ENCODE data around the gene CACNB2. TPM values are rescaled to one million over a fixed set of nuclear protein-coding genes. Genes with fewer than 3 reads are reported as not detected.

The CACNB2 gene
- total RNA-seq, 2 donors from 2014 or later: 1.9 to 4.6 TPM

DNA sequence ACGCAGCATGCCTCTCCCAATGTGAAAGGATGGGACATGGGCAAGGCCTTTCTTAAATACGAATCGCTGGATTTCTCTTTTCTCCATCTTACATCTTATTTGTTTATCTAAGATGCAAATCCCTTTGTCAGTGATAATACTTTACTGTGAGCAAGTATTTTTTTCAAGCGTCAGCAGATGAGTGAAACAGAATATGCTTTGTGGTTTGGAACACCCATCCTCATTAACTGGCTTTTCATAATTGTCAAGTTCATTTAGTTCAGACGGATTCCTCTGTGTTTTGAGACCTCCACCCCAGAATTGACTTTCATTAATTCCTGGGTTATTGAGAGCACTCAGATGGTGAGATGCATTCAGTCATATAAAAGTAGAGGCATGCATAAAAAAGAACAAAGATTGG, 361.4 kb downstream of the CACNB2 start:
- no peaks in the 10 kb centered on the region for H3K27me3 ChIP-seq (ENCODE audit: control insufficient read depth, insufficient read depth, low read length, poor library complexity, severe bottlenecking)
- H3K4me3 ChIP-seq (ENCODE audit: low read length): no peak overlapping the region
- H3K4me3 Mint-ChIP-seq: no peak overlapping the region
- no peak overlapping the region for H3K27ac ChIP-seq (ENCODE audit: low read depth, low read length)
- H3K9me3 Mint-ChIP-seq: no peaks in the 10 kb centered on the region
- WGBS, 2 experiments (ENCODE audit: insufficient coverage in 1 of 2, insufficient read length in 1 of 2): 30 to 74% methylated on average over 2 to 5 of the region's 5 CpGs
- no peaks in the 10 kb centered on the region for H3K4me1 ChIP-seq (ENCODE audit: control insufficient read depth, insufficient read depth, low read length)
- no peaks in the 10 kb centered on the region for H3K36me3 Mint-ChIP-seq (ENCODE audit: low read depth)
- peaks cover 13% of the 10 kb centered on the region for H3K4me1 Mint-ChIP-seq
- H3K27me3 Mint-ChIP-seq (ENCODE audit: insufficient read depth): no peaks in the 10 kb centered on the region
- TF ChIP-seq, protein P1, sequence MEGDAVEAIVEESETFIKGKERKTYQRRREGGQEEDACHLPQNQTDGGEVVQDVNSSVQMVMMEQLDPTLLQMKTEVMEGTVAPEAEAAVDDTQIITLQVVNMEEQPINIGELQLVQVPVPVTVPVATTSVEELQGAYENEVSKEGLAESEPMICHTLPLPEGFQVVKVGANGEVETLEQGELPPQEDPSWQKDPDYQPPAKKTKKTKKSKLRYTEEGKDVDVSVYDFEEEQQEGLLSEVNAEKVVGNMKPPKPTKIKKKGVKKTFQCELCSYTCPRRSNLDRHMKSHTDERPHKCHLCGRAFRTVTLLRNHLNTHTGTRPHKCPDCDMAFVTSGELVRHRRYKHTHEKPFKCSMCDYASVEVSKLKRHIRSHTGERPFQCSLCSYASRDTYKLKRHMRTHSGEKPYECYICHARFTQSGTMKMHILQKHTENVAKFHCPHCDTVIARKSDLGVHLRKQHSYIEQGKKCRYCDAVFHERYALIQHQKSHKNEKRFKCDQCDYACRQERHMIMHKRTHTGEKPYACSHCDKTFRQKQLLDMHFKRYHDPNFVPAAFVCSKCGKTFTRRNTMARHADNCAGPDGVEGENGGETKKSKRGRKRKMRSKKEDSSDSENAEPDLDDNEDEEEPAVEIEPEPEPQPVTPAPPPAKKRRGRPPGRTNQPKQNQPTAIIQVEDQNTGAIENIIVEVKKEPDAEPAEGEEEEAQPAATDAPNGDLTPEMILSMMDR (conservative IDR thresholded peaks at IDR 0.05): no peak
- H3K9me3 ChIP-seq (ENCODE audit: control insufficient read depth, low read length): no peaks in the 10 kb centered on the region
- no peak overlapping the region for H3K9ac ChIP-seq (ENCODE audit: extremely low read depth, low read length, poor library complexity, severe bottlenecking)
- DNase-seq: no peak
- no peak overlapping the region for H3K27ac Mint-ChIP-seq
- no peaks in the 10 kb centered on the region for H3K36me3 ChIP-seq (ENCODE audit: control insufficient read depth, insufficient read depth, low read length)

DNA sequence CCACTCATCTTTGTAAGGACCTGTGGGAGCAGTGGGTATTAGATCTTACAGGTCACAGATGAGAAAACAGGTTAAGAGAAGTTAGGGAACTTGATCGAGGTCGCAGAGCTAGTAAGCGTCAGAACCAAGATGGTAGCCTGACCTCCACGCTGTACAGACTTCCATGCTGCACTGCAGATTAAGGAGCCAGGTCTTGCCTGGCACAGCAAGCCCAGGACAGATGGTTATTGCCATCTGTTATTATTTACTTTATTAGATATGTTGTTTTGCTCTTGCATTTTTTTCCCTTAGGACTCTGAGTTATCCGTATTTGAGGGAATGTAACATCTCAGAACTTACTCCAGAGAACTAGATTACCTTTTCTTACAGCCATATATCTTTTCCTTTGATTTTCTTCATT, 363.9 kb downstream of the CACNB2 start:
- H3K36me3 Mint-ChIP-seq (ENCODE audit: low read depth): no peaks in the 10 kb centered on the region
- H3K9me3 ChIP-seq (ENCODE audit: control insufficient read depth, low read length): no peaks in the 10 kb centered on the region

DNA sequence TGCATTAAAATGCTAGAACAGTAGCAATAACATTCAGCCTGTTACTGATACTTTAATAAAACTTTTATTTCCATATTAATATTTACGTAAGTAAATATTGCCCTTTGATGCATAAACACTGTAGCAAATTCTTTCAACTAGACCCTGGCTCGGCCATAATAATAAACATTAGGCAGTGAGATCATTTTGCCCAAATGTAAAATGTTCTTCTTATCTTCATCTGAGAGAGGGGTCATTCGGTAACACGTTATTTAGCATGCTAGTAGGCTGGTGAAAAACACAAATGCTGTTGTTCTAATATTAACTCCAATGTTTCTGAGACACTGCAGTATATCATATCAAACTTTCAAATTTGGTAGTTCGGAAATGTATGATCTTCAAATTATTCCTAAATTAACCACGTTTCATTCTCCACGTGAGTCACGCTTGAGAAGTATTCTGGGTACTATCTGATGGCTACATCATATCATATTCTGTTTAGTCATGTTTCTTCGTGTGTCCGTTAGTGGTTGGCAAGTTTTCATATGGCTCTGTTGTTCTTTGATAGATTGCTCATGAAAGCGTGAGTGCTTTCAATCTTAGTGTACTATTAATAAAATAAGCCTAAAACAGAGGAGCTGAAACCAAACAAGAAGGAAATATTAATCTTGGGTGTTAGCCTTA, 365.4 kb downstream of the CACNB2 start:
- H3K27ac ChIP-seq (ENCODE audit: low read depth, low read length): no peak overlapping the region
- TF ChIP-seq, protein P1 (conservative IDR thresholded peaks at IDR 0.05): no peak
- H3K4me1 ChIP-seq (ENCODE audit: control insufficient read depth, insufficient read depth, low read length): no peaks in the 10 kb centered on the region
- no peak for DNase-seq
- H3K27ac Mint-ChIP-seq: no peak overlapping the region
- H3K4me1 Mint-ChIP-seq: no peaks in the 10 kb centered on the region
- H3K27me3 Mint-ChIP-seq (ENCODE audit: insufficient read depth): no peaks in the 10 kb centered on the region
- H3K4me3 ChIP-seq (ENCODE audit: low read length): no peak overlapping the region
- no peaks in the 10 kb centered on the region for H3K9me3 Mint-ChIP-seq
- no peaks in the 10 kb centered on the region for H3K9me3 ChIP-seq (ENCODE audit: control insufficient read depth, low read length)
- H3K36me3 Mint-ChIP-seq (ENCODE audit: low read depth): no peaks in the 10 kb centered on the region
- no peaks in the 10 kb centered on the region for H3K36me3 ChIP-seq (ENCODE audit: control insufficient read depth, insufficient read depth, low read length)
- no peaks in the 10 kb centered on the region for H3K27me3 ChIP-seq (ENCODE audit: control insufficient read depth, insufficient read depth, low read length, poor library complexity, severe bottlenecking)
- WGBS, 2 experiments (ENCODE audit: insufficient coverage in 1 of 2, insufficient read length in 1 of 2): 89 to 95% methylated on average over 5 to 11 of the region's 11 CpGs
- no peak overlapping the region for H3K4me3 Mint-ChIP-seq
- H3K9ac ChIP-seq (ENCODE audit: extremely low read depth, low read length, poor library complexity, severe bottlenecking): no peak overlapping the region

More for the DNA sequence above, 363.9 kb downstream of the CACNB2 start:
- Histone ChIP-seq H3K27ac (ENCODE audit: low read depth, low read length) (no peak overlapping the region), H3K9ac (ENCODE audit: extremely low read depth, low read length, poor library complexity, severe bottlenecking) (no peak overlapping the region), H3K36me3 (ENCODE audit: control insufficient read depth, insufficient read depth, low read length) (no peaks in the 10 kb centered on the region), H3K4me1 (ENCODE audit: control insufficient read depth, insufficient read depth, low read length) (no peaks in the 10 kb centered on the region), H3K27me3 (ENCODE audit: control insufficient read depth, insufficient read depth, low read length, poor library complexity, severe bottlenecking) (no peaks in the 10 kb centered on the region), H3K4me3 (ENCODE audit: low read length) (no peak overlapping the region)
- no peak for DNase-seq
- no peak overlapping the region for H3K4me3 Mint-ChIP-seq
- H3K9me3 Mint-ChIP-seq: no peaks in the 10 kb centered on the region
- WGBS, 2 experiments (ENCODE audit: insufficient coverage in 1 of 2, insufficient read length in 1 of 2): 89 to 96% methylated on average over 4 to 5 of the region's 5 CpGs
- H3K4me1 Mint-ChIP-seq: no peaks in the 10 kb centered on the region
- H3K27me3 Mint-ChIP-seq (ENCODE audit: insufficient read depth): no peaks in the 10 kb centered on the region
- no peak overlapping the region for H3K27ac Mint-ChIP-seq
- TF ChIP-seq, protein P1 (conservative IDR thresholded peaks at IDR 0.05): no peak

Data from endodermal cell (in vitro differentiated cells).